HEK293 (cell line): Measurements from ENCODE around the gene SULF2.

ENCODE experiments used
- FEZF1 ChIP-seq: fragments of 450-650 bp; formaldehyde crosslinking; IDR thresholded peaks from 2 replicates; pipeline ENCODE4 v1.5.1; 2016; ENCODE audit warnings: missing biosample characterization, missing genetic modification characterization
- PRDM1 ChIP-seq: fragments of 450-650 bp; formaldehyde crosslinking; IDR thresholded peaks from 2 replicates; pipeline ENCODE4; 2016; ENCODE audit warnings: missing biosample characterization, missing genetic modification characterization
- YY2 ChIP-seq: fragments of 450-650 bp; formaldehyde crosslinking; IDR thresholded peaks from 2 replicates; pipeline ENCODE4 v1.5.1; 2016; ENCODE audit warnings: missing biosample characterization, missing genetic modification characterization
- ZBTB8A ChIP-seq: fragments of 450-650 bp; formaldehyde crosslinking; IDR thresholded peaks from 2 replicates; pipeline ENCODE4 v1.5.1; 2016; ENCODE audit warnings: missing biosample characterization, missing genetic modification characterization
- ZNF133 ChIP-seq: fragments of 450-650 bp; formaldehyde crosslinking; IDR thresholded peaks from 2 replicates; pipeline ENCODE4 v1.5.1; 2016; ENCODE audit warnings: missing biosample characterization, missing genetic modification characterization
- ZNF2 ChIP-seq: fragments of 450-650 bp; formaldehyde crosslinking; IDR thresholded peaks from 2 replicates; pipeline ENCODE4 v1.5.1; 2016; ENCODE audit warnings: missing biosample characterization, missing genetic modification characterization
- ZNF792 ChIP-seq: fragments of 450-650 bp; formaldehyde crosslinking; IDR thresholded peaks from 2 replicates; pipeline ENCODE4 v1.5.1; 2016; ENCODE audit warnings: missing biosample characterization, missing genetic modification characterization
- TF ChIP-seq, protein P1 (sequence below): fragments of 450-650 bp; IDR thresholded peaks from 2 replicates; pipeline ENCODE4 v1.5.1; 2018; ENCODE audit warnings: missing biosample characterization, missing genetic modification characterization
- TF ChIP-seq, protein P2 (sequence below): fragments of 450-650 bp; formaldehyde crosslinking; IDR thresholded peaks from 2 replicates; pipeline ENCODE4 v1.5.1; 2016; ENCODE audit warnings: missing biosample characterization, missing genetic modification characterization

DNA sequence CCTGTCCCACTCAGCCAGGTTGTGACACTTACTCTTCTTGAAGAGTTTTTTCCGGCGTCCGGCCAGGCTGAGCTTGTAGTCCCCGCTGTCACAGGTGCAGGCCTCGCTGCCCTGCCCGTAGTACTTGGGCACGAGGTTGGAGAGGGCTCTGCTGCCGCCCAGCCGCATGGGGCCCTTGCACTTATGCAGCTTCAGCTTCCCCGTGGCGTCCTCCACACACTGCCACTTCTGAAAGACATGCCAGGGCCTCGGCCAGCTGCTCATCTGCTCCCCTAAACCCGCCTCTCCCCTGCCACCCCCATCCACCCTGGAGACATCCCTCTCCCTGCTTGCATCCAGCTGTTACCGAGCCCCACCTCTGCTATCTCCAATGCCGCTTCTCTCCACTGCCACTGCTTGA lies 113.1 kb downstream of the SULF2 start:
- TF ChIP-seq, protein P1, sequence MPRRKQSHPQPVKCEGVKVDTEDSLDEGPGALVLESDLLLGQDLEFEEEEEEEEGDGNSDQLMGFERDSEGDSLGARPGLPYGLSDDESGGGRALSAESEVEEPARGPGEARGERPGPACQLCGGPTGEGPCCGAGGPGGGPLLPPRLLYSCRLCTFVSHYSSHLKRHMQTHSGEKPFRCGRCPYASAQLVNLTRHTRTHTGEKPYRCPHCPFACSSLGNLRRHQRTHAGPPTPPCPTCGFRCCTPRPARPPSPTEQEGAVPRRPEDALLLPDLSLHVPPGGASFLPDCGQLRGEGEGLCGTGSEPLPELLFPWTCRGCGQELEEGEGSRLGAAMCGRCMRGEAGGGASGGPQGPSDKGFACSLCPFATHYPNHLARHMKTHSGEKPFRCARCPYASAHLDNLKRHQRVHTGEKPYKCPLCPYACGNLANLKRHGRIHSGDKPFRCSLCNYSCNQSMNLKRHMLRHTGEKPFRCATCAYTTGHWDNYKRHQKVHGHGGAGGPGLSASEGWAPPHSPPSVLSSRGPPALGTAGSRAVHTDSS (tag by site-specific recombination): no peak
- TF ChIP-seq, protein P2, sequence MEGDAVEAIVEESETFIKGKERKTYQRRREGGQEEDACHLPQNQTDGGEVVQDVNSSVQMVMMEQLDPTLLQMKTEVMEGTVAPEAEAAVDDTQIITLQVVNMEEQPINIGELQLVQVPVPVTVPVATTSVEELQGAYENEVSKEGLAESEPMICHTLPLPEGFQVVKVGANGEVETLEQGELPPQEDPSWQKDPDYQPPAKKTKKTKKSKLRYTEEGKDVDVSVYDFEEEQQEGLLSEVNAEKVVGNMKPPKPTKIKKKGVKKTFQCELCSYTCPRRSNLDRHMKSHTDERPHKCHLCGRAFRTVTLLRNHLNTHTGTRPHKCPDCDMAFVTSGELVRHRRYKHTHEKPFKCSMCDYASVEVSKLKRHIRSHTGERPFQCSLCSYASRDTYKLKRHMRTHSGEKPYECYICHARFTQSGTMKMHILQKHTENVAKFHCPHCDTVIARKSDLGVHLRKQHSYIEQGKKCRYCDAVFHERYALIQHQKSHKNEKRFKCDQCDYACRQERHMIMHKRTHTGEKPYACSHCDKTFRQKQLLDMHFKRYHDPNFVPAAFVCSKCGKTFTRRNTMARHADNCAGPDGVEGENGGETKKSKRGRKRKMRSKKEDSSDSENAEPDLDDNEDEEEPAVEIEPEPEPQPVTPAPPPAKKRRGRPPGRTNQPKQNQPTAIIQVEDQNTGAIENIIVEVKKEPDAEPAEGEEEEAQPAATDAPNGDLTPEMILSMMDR (tag by site-specific recombination): no peak
- TF ChIP-seq ZNF792 (tag by site-specific recombination) (no peak), YY2 (tag by site-specific recombination) (no peak), PRDM1 (tag by site-specific recombination) (no peak), ZNF2 (tag by site-specific recombination) (no peak), ZBTB8A (tag by site-specific recombination) (no peak), FEZF1 (tag by site-specific recombination) (no peak), ZNF133 (tag by site-specific recombination) (no peak)
